NCI-H82 (cell line): ENCODE data around the gene TBCD.

ENCODE experiments used
- DNase-seq: peaks from one replicate; lab custom pipeline; 2025; lab: John Stamatoyannopoulos, UW

TBCD gene

DNA sequence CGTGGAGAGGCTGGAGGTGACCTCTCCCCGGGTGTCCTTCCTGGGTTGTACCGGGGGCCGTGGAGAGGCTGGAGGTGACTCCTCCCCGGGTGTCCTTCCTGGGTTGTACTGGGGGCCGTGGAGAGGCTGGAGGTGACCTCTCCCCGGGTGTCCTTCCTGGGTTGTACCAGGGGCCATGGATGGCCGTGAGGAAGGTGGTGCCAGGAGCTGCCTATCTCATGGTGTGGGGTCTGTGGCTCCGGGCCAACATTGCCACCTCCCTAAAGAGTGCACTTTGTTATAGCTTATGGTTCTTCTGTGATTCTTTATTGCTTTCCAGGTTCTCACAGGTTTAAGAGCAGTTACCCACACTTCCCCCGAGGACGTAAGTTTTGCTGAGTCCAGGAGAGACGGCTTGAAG is 174.2 kb downstream of the TBCD start:
- DNase-seq = no peak

GRCh38 chr17:82926716-82927115 is 174.9 kb downstream of the TBCD start:
- no peak for DNase-seq

- DNase-seq = no peak
These were observed 175.4 kb downstream of the TBCD start for GRCh38 chr17:82927311-82927660.

DNA sequence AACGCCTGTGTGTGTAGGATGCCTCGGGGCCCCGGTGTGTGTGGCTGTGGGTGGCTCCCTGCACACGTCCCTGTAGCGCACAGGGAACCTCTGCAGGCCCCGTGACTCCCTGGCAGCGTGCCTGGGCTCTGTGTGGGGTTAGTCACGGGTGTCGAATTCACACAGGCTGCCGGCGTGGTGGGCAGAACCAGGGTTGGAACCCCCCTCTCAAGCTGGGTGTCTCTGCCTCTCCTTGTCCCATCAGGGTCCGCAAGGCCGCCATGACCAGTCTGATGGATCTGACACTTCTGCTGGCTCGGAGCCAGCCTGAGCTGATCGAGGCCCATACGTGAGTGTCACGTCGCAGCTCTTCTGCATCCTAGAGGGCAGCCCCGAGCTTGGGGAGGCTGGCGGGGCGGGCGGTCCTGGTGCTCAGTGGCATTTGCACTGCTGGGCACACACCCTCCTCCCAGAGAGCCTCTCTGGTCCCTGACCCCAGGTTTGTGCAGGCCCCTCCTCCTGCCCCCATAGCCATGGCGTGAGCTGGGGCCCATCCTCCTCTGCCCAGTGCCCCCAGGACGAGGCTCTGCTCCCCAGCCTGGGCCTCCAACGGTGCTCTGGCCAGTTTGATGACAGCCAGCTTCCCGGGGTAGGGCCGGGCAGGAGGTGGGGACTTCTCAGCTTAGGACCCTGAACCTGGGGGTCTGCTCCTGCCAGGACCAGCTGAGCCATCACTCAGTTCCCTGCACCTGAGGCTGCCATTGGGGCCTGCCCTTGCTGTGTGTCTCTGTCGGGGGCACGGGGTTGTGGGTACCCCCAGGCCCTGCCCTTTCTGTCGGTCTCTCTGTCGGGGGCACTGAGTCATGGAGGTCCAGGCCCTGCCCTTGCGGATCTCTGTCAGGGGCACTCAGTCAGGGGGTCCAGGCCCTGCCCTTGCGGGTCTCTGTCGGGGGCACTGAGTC is 176.1 kb downstream of the TBCD start:
- DNase-seq = no peak

- no peak for DNase-seq
These were observed 177.3 kb downstream of the TBCD start for GRCh38 chr17:82929011-82929622.

- no peak for DNase-seq
These were observed 177.8 kb downstream of the TBCD start for GRCh38 chr17:82929676-82930042.

- no peak for DNase-seq
These were observed 178.4 kb downstream of the TBCD start for GRCh38 chr17:82930043-82930923.

DNA sequence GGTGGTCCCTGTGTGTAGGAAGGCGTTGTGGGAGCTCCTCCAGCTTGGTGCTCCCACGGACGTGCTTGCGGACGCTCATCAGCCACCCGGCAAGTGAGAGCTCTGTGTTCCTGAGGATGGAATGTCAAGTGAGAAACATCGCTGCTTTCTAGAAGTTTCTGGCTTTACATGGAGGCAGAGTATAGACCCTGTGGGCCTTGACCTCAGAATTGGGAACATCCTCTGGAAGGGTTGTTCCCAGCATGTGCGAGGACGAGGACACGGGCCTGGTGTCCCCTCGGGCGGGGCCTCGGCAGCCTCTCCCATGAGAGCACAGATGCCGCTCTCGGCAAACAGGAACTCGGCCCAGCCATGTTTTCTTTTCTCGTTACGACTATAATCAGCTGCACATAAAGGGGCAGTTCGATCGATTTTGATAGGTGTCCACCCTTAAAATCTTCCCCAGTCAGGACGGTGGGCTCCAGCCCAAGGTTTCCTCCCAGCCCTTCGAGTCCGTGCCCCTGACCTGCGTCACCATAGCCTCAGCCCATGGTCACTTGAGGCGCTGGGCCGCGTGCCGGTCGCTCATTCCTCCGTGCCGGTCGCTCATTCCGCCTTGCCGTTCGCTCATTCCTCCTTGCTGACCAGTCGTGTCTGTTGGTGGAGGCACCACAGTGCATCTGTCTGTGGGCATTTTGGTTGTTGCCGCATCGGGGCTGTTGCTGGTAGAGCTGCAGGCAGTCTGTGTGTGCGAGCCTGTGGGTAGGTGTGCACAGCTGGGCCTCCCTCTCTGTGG is 179.2 kb downstream of the TBCD start:
- no peak for DNase-seq

DNA sequence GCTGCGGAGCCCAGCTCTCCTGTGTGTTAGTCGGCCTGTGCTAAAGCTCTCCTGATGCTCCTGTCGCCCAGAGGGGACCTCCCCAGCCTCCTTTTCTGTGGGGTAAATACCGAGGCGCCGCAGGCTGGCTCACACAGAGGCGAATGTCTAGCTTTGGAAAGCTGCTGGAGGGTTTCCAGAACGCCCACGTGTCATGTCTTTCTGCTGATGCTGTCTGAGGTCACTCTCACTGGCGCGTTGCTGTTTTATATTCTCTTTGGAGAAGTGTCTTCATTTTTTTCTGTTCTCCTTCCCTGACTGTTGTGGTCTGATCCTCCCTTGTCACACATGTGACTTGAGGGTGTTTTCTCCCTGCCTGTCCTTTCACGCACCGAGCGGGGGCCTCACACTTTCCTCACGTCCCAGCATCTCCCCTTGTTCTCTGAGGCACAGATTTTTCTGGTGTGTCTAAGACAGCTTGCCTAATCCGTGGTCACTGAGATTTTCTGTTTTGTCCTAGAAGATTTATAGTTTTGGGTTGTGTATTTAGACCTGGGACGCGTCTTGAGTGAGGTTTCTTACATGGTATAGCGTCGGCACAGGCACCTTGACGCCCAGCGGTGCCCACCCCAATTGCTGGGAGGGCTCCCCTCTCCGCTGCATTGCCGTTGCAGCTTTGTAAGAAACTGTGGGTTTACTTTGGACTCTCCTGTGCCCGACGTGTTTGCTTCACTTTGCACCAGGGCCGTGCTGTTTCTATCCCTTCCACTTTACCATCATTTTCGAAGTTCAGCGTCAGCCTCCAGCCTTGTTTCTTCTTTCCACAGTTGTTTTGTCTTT is 180.0 kb downstream of the TBCD start:
- no peak for DNase-seq

- DNase-seq = no peak
These were observed 180.8 kb downstream of the TBCD start for GRCh38 chr17:82932518-82933310.

- no peak for DNase-seq
These were observed 182.0 kb downstream of the TBCD start for GRCh38 chr17:82933911-82934310.

DNA sequence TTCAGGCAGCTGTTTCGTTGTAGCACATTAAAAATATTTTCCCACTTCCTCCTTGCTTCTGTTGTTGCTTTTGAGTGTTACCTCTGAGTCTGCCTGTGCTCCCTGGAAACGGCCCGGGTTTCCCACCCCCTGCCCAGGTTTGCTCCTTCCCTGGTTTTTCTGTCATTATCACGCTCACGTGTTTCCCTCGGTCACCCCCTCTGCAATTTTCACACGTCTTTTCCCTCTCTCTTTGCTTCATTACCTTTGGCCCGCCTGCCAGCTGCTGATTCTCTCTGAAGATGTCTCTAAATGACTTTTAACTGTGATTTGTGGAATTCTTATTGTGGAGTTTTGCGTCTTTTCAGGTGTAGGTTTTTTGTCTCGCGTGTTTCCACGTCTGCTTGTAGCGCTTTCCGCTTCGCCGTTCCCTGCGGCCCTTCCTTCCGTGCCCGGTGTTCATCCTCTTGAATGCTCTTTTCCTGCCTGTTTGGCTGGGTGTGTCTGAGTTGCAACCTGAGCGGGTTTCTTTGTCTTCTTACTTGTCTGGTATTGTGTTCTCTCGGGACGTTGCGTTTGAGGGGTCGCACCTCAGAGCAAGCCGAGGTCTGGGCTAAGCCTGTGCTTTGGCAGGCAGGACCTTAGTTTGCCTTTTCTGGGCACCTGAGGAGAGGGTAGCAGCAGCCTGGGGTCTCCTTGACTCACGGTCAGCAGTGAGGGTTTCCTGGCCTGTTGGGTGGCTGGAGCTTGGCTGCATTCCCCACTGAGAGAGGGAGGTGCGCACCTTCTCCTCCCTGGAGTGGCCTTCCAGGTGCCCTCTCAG is 184.3 kb downstream of the TBCD start:
- no peak for DNase-seq

GRCh38 chr17:82936768-82937171 is 184.9 kb downstream of the TBCD start:
- no peak for DNase-seq

DNA sequence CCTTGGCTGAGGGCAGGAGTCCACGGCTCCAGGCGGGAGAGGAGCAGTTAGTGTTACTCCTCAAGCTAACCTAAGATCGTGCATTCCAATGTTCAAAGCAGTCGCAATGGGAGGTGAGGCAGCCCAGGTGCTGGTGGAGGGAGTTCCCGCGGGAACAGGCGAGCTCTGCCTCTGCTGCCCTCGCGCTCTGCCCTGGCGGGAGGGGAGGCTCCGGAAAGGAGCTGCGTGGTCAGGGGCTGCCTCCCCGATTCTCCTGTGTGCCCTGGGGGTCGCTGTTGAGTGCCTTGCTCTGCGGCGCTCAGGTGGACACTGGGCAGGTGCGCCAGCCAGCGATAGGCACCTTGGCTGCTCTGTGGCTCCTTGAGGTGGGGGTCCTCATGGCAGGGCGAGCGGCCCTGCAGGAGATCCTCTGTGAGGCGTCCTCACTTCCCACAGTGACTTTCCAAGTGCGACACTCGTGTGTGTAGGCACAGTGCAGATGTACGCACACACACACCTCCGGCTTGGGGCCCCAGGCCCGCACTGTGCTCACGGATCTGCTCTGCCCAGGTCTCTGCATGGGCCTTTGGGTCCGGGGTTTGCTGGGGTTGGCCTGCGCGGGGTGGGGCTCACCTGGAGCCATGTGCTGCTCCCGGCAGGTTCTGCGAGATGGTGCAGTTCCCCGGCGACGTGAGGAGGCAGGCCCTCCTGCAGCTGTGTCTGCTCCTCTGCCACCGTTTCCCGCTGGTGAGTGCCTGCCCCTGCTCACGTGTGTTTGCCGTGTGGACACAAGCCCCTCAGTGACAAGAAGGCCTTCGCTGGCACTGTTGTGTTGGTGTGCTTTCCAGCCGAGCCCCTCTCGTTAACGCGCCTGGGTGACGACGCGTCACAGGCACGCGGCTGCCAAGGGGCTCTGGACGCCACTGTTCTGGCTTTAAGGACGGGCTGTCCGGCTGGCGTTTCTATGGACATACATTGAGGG is 185.8 kb downstream of the TBCD start:
- DNase-seq = no peak

DNA sequence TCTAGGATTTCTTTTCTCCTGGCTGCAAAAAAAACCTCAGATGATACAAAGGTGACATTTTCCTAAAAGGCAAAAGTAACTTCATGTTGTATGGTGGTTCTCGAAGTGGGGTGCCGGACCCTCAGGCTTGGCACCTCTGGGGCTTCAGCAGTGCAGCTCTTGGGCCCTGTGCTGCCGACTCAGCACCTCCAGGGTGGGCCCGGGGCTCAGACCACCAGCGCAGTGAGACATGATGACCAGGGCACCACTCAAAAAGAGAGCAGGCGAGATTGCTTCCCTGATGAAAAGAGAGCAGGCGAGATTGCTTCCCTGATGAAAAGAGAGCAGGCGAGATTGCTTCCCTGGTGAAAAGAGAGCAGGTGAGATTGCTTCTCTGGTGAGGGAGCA is 186.6 kb downstream of the TBCD start:
- no peak for DNase-seq

DNA sequence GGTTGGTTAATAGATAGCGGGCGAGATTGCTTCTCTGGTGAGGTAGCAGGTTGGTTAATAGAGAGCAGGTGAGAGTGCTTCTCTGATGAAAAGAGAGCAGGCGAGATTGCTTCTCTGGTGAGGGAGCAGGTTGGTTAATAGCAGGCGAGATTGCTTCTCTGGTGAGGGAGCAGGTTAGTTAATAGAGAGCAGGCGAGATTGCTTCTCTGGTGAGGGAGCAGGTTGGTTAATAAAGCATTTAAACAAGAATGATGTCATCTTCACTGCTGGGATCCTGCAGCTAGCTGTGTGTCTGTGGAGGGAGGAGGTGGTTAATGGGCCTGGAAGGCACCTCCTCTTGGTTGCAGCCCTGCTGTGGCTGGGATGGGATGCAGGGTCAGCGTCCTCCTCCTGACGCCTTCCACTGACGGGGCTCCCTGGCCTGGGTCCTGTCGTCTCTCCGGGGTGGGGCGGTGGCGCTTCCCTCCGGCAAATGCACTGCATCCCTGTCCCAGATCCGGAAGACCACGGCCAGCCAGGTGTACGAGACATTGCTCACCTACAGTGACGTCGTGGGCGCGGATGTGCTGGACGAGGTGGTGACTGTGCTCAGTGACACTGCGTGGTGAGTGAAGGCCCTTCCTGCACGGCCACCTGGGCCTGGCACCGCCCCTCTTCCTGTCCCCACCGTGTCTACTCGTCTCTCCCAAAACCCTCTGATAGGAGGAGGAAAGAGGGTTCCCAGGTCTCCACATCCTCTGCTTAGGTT is 187.2 kb downstream of the TBCD start:
- no peak for DNase-seq

DNA sequence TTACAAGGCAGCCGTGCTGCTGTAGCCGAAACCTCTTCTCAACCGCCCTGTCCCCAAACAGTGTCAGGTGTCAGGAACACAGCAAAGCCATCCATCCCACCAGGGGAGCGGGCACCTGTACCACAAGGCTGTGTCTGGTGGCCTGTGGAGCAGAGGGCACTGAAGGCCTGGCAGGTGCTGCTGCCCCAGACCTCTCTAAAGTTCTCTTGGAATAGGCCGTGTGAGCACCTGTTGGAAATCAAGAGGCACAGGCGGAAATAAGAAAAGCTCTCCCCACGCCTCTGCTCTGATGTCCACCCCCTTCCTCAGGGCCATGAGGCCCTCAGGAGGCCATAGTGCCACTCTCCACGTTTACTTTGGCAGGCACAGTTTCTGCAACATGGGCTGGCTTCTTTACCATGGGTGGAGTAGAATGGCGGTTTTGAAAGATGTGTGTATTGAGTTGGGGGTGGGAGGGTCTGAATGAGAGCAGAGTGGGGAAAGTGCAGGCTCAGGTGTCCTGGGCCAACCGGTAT is 187.8 kb downstream of the TBCD start:
- DNase-seq = no peak
